GM21576 (cell line): ENCODE measurements around the gene USF3.

ENCODE experiments used
- ATAC-seq: cut with Tn5 transposase; IDR thresholded peaks from one replicate; pipeline ENCODE4 v1.9.1; 2021; ENCODE audit warnings: mild to moderate bottlenecking, moderate library complexity; ENCODE audit not compliant: unreplicated experiment

The USF3 gene, protein sequence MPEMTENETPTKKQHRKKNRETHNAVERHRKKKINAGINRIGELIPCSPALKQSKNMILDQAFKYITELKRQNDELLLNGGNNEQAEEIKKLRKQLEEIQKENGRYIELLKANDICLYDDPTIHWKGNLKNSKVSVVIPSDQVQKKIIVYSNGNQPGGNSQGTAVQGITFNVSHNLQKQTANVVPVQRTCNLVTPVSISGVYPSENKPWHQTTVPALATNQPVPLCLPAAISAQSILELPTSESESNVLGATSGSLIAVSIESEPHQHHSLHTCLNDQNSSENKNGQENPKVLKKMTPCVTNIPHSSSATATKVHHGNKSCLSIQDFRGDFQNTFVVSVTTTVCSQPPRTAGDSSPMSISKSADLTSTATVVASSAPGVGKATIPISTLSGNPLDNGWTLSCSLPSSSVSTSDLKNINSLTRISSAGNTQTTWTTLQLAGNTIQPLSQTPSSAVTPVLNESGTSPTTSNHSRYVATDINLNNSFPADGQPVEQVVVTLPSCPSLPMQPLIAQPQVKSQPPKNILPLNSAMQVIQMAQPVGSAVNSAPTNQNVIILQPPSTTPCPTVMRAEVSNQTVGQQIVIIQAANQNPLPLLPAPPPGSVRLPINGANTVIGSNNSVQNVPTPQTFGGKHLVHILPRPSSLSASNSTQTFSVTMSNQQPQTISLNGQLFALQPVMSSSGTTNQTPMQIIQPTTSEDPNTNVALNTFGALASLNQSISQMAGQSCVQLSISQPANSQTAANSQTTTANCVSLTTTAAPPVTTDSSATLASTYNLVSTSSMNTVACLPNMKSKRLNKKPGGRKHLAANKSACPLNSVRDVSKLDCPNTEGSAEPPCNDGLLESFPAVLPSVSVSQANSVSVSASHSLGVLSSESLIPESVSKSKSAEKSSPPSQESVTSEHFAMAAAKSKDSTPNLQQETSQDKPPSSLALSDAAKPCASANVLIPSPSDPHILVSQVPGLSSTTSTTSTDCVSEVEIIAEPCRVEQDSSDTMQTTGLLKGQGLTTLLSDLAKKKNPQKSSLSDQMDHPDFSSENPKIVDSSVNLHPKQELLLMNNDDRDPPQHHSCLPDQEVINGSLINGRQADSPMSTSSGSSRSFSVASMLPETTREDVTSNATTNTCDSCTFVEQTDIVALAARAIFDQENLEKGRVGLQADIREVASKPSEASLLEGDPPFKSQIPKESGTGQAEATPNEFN (N-terminal part only)

DNA sequence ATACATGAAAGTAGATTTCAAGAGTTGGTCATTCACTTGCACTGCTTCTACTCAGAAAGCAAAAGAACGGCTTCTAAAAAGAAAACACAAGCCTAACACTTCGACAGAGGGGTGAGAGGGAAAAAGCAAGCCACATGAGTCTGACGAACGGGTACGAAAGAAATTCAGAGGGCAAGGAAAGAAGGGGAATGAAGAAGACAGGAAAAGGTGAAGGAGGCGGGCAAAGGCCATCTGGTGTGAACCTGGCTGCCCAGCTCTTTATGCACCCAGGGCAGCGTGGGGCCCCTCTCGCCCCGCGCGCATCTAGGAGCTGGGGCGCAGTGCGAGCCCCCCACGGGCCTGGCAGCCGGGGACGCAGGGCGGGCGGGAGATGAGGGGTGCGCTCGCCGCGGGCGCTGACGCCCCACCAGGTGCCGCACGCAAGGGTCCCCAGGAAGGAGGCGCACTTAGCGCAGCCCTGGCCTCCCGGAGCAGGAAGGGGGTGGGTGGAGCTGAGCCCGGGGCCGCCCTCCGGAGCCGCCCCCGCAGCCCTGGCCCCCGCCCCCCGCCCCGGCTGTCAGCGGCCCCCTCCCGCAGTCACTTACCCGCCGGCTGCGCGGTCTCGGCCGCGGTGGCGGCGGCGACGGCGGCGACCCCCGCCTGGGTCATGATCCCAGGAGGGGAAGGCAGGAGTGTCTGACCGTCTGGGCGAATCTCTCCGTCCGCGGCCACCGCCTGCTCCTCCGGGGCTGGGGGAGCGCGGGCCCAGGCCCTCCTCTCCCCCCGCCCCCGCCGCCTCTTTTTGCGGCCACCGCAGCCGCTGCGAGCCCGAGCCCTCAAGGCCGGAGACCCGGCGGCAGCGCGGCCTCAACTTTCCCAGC is at the start of gene USF3:
Gene USF3, minus strand, starts transcription at position 857 of the 860 bp plus-strand sequence. CDS start 21,764 bp downstream, outside the sequence.
- ATAC-seq: peak; percentile 58

DNA sequence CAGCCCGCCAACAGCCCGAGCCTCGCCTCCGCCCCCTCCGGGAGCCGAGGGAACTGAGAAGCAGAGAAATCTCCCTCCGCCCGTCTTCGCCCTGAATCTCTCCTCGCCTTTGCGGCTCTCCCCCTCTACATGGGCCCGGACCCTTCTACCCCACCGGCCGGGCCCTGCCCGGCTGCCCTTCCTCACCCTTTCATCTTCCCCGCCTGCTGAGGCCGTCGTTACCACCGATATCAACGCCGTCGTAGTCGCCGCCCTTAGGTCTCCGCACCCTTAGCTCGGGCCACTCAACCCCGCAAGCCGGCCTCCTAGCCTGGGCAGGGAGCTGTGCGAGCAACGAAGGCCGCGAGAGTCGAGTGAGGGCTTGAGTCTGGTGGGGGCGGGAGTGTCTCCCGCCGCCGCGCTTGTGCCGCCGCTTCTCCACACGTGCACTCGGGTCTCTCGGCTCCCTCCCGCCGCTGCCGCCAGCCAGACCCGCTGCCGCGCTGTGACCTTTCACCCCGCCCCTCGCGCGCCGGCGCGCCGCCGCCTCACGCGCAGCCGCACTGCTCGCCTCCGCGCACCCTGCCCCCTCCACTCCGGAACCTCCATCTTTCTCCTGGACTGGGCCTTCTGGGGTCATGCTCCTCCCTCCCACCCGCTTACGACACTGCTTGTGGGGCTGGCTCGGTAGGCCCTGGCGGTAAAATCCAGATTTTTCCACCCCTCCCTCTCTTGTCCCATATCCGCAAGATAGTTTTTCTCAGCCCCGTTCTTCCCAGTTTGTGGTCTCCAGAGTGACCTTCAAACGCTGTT is 49.5 kb upstream of the USF3 start, which contains the start of gene NAA50:
Gene NAA50, minus strand, starts transcription at position 494 of the 792 bp plus-strand sequence. Its CDS starts 300 bp downstream, at position 194.
- peak; percentile 37 for ATAC-seq

DNA sequence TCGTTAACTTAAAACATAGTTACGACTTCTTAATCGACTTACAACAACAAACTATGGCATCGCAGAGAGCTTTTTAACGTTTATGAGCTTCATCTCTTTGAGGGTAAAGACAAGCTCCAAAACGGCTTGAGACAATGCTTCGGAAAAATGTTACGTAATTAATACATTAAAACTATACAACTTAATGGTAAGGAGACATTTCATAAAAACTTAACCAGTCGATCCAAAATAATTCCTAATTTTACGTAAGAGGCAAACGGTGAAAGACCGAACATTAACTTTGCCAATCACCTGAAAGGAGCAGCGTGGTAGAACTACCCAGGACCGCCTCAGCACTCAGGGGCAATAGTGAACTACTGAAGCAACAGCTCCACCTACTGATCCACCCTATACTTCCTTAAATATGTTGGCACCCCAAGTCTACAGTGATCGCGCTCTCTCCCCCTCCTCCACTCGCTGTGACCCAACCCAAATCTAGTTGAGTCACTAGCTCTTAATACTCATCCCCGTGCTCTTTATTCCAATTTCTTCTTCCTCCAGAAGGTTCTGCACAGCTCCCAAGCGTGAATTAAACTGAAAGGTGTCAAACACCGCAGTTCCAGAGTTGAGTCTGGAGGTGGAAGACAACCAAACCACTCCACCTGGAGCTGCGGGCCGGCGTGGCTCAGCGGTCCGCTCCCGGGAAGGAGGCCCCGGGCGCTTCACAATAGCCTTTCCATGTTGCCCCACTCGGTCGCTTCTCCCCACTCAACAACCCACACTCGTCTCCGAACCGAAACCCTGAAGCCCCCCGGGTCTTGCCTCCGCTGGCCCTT is 48.7 kb upstream of the USF3 start:
- peak; percentile 54 for ATAC-seq

DNA sequence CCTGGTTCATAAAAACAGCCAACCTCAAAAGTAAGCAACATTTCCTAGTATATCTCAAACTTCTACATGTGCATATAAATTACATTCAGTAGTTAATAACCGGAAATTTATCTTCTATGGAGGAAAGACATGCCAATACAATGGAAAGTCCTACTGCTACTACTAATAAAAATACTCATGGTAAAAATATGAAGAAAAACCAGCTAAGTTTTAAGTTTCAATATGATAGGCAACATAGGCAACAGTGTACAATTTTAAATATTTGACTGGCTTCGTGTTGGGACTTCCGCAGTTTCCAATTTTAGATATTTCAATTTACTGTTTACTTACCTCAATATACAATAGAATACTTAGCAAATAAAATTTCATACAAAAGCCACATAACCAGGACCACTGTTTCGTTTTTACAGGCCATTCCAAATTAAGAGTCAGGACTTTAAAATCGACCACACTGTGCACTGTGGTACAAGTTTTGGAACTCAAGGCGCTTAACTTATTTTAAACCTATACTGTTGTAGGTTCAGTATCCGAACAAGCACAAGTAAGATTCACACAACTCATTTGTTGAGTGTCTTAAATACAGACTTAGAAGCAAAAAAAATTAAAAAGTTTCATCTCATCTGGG is 46.7 kb upstream of the USF3 start:
- ATAC-seq: no peak

DNA sequence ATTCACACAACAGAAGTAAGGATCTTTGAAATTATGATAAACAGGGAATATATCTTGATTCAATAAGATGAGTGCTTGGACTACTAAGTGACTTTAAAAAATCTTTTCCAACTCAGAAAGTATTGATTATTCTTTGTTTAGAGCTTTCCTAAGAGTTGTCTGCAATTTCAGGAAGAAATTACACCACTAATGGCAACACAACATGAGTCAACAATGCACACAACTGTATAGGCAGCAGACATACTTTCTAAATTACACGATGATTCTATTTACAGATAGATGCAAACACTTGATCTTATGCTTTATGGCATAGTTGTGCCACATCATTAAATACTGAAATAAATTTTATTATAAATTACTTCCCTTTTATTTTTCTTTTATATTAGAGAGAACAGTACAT is 45.2 kb upstream of the USF3 start:
- ATAC-seq: no peak

DNA sequence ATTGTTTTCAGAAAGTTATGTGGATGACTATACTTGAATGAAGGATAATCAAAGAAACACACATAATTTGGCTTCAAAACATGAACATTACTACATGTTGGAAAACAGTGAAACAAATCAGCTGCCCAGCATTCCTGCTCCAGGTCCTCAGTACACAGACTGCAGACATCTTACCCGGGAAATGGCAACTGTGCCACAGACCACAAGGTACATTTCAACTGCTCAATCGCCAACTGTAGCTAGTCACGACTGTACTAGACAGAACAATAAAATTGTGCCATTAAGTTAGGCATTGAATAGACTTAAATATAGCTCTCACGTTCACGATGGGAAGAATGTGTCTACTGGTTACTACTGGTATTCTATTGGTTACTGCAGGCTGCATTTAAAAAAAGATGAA is 44.6 kb upstream of the USF3 start:
- no peak for ATAC-seq

DNA sequence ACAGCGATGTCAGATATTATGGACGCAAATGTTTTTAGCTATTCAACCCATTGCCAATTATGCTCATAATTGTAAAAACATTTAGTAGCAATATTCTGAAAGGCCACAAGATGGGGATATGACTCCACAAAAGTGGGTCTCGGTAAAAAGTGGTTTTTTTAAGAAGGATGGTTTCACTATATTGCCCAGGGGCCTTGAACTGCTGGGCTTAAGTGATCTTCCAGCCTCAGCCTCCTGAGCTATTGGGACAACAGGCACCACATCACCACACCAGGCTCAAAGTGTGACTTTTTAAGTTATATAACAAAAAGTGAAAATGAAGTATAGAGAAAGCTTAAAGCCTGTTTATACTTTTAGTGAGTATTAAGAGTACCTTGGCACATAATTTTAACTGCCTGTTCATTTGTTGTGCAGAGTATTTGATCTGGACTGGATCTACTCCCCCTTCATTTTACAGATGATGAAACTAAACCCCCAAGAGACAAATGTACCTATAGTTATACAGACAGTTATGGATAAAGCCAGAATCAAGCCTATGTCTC is 40.2 kb upstream of the USF3 start:
- ATAC-seq: peak; percentile 60

DNA sequence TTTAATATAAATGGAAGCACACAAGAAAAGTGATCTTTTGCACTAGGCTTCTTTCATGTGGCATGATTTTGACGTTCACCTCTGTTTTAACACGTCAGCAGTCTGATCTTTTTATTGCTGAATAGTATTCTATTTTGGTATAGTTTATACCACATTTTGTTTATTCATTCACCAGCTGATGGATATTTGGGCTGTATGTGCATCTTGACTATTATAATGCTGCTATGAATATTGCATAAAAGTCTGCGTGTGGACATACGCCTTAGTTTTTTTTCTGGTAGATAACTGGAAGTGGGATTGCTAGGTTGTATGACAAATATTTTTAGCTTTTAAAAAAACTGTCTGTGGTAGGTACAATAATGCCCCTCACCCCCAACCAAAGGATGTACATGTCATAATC is 35.3 kb upstream of the USF3 start:
- ATAC-seq: no peak

DNA sequence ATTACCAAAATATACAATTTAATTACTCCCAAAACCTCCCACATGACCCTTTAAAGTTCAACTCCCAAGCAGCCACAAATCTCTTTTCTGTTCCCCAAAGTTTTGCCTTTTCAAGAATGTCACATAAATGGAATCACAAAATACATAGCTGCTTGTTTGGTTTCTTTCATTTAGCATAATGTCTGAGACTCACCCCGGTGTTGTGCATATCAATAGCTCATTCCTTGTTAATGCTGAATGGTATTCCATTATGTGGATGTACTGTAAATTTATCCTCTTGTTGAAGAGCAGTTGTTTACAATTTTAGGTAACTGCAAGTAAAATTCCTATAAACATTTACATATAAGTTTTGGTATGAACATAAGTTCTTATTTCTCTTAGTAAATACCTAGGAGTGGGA is 34.1 kb upstream of the USF3 start:
- ATAC-seq: no peak

DNA sequence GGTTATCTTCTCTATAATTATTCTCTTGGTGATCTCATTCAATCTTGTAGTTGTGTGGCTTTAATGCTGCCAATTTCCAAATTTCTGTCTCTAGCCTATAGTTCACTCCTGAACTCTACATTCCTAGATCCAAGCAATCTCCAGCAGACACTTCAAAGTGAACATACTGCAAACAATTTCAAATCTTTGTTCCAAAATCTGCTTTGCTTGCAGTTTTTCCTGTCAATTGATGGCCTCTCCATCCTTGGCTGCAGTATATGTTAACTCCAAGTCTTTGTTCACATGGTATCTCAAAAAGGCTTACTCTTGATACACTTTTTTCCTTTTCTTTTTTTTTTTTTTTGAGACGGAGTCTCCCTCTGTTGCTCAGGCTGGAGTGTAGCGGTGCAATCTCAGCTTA is 32.2 kb upstream of the USF3 start:
- ATAC-seq: no peak

DNA sequence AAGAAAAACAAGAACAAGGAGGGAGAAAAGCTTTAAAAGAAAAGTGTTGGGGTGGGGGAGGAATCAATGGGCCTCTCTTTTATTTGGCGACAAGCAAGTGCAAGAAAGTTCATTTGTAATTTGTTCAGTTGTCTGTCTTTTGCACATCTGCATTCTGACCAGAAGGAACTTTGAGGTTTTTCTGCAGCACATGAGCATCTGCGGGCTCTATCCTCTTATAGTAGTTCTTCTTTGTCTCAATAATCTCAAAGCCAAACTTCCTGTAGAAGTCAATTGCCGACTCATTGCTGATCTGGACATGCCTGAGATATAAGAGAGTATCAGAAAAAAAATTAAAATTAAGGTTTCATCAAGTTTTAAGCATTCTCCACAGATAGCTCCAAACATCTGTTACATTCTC is 25.2 kb upstream of the USF3 start:
- no peak for ATAC-seq

DNA sequence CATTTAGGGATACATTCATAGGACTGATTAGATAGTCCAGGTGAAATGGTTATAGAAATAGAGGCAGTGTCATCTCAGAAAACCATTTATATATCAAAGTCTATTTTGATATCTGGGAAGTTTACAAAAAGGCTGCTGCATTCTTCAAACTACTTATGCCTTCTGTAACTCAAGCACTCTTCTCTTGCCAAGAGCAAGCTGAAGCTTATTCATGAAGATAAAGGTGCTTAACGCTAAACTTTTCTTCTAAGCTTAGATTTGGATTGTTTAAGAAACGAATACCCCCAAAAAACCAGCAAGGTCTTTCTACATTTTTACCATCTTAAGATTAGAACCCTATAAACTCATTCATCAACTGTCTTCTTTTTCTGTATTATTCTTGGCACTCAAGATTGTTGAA is 23.3 kb upstream of the USF3 start:
- no peak for ATAC-seq

DNA sequence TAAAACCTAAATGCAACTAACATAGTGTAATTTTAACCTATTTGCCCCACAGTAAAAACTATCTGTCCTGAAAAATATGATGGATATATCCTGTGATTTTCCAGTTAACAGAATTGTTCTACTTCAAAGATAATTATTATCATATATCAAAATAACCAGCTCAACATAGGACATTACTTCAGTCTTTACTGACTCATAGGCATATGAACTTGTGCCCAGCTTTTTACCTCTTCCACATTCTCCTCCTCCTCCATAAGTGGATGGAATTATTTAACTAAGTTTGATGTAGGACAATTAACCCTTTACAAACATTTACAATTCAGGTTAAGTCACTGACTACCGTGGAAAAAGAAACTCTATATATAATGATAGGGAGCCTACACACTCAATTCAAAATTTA is 22.9 kb upstream of the USF3 start:
- no peak for ATAC-seq

DNA sequence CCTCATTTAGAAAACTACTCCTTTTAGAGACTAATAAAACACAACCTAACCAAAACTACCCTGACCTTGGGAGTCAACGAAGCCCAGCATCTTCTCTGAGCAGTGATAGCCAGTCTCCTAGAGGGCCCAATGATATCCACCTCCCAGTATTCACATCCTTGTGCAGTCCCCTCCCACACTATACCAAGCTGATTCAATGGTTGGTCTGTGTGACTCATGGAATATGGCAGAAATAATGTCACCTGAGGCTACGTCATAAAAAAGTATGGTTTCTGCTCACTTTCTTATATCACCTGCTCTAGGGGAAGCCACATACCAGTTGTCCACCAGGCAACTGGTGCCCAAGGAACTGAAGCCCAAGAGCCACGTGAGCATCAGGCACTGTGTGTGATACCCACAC is 21.4 kb upstream of the USF3 start:
- ATAC-seq: no peak

DNA sequence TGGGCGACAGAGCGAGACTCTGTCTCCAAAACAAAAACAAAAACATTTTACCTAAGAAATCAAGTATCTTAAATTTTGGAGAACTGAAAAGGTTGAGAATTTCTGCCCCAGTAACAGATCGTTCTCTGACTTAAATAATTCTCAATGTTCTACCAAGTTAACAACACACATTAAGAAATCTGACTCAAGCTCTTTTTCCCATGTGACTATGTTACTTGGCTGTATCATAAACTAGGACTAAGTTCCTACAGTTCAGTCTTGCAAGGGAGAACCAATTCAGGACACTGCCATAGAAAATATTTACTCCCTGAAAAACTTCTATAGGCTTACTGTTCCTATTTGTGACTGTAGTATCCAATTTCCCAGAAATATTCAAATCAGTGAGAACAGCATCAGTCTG is 20.9 kb upstream of the USF3 start:
- no peak for ATAC-seq

DNA sequence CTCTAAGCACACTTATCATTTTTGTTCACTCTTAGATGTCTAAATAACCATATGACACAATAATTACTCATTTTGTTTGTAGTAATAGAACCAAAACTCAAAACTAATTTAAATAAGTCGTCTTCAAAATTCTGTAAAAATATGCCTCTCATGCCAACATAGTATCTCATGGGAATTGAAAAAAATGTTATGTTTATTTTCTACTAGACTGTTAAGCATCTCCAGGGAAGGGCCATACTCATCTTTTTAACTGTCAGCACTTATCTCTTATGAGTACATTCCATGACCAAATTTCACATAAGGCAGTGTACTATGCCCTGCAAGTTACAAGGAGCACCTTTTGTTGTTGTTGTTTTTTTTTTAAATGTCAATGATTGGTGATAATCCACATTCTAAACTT is 18.3 kb upstream of the USF3 start:
- ATAC-seq: no peak

DNA sequence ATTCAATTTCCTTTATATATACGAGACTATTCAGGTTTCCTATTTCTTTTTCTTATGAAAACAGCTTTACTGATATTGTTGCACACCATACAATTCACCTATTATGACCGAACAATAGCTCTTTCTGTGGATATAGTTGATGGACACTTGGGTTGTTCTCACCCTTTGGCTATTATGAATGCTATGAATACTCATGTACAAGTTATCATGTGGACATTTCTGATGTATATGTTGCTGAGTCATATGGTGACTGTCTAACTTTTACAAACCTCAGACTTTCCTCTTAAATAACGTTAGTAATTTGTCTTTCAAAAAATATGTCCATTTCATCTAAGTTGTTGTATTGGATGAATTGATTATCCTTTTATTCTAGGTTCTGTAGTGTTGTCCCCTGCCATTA is 15.7 kb upstream of the USF3 start:
- ATAC-seq: no peak

DNA sequence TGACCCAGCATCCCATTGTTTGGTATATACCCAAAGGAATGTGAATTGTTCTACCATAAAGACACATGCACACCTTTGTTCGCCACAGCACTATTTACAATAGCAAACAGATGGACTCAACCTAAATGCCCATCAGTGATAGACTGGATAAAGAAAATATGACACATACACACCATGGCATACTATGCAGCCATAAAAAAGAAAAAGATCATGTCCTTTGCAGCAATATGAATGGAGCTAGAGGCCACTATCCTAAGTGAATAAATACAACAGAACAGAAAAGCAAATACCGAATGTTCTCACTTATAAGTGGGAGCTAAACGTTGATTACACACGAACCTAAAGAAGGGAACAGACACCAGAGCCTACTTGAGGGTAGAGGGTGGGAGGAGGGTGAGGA is 11.4 kb upstream of the USF3 start:
- no peak for ATAC-seq
